Upper lobe of left lung (tissue), 6 donors: Measurements from ENCODE around the gene PAK4. TPM values are rescaled to one million over a fixed set of nuclear protein-coding genes. Genes with fewer than 3 reads are reported as not detected.
A peak's percentile ranks its signal among the peaks of the same experiment; 100 is the strongest.

Source experiments
- ATAC-seq, 2 donors: fragments of 200-7000 bp; cut with Tn5 transposase; one replicate each; pipeline ENCODE4 v1.9.1; 2022; ENCODE audit warnings: mild to moderate bottlenecking in 2 of 2, moderate library complexity in 2 of 2; ENCODE audit not compliant: low FRiP score in 2 of 2
- DNase-seq, 2 donors: peaks; one replicate each; pipeline ENCODE4 v3.0.0-alpha.2; 2019 to 2020
- H3K27ac ChIP-seq, 4 donors: fragments of 200-600 bp; sonication (generic); one replicate each; pipeline ENCODE4 v1.5.1; 2016 to 2019
- H3K27me3 ChIP-seq, 4 donors: fragments of 200-600 bp; sonication (generic); one replicate each; pipeline ENCODE4 v1.5.1; 2017 to 2019
- H3K36me3 ChIP-seq, 4 donors: fragments of 200-600 bp; sonication (generic); one replicate each; pipeline ENCODE4 v1.5.1; 2016 to 2019
- H3K4me1 ChIP-seq, 4 donors: fragments of 200-600 bp; sonication (generic); one replicate each; pipeline ENCODE4 v1.5.1; 2018 to 2019
- H3K4me3 ChIP-seq, 4 donors: fragments of 200-600 bp; sonication (generic); one replicate each; pipeline ENCODE4 v1.5.1; 2017 to 2019; ENCODE audit warnings: mild to moderate bottlenecking in 2 of 4, moderate library complexity in 1 of 4
- H3K9me3 ChIP-seq, 4 donors: fragments of 200-600 bp; sonication (generic); one replicate each; pipeline ENCODE4 v1.5.1; 2018 to 2019
- EP300 ChIP-seq, 4 donors: sonication (generic); formaldehyde crosslinking; IDR thresholded peaks; one replicate each; pipeline ENCODE4 v1.5.1; 2017; ENCODE audit warnings: antibody characterized with exemption in 4 of 4, control low read depth in 2 of 4
- POLR2A ChIP-seq, 4 donors: fragments of 450-650 bp; IDR thresholded peaks; one replicate each; pipeline ENCODE4 v1.5.1; 2016 to 2017; ENCODE audit warnings: antibody characterized with exemption in 4 of 4, mild to moderate bottlenecking in 2 of 4
- POLR2AphosphoS5 ChIP-seq, 2 donors: sonication (generic); formaldehyde crosslinking; IDR thresholded peaks; one replicate each; pipeline ENCODE4 v1.5.1; 2017; ENCODE audit warnings: antibody characterized with exemption in 2 of 2
- WGBS, 2 donors: methylation state at CpG; one replicate each; pipeline ENCODE4 v1.1.5; 2017 to 2018; 5-methylcytosine and 5-hydroxymethylcytosine counted together
- total RNA-seq, 6 donors: library from RNA; depleted of rRNA in 4 of 6; stranded (reverse); fragments of >200 nt in 4 of 6; gene quantifications; one replicate each; pipeline versions ENCODE4 v1.1.0 to v1.2.1, GENCODE V29; 2016 to 2021
- TF ChIP-seq, protein P1 (sequence below), 6 experiments: fragments of 450-650 bp in 4 of 6; fragments of 200-600 bp in 2 of 6; sonication (generic) in 2 of 6; IDR thresholded peaks; one replicate each; pipeline ENCODE4 v1.5.1; 2016 to 2019; ENCODE audit warnings: antibody characterized with exemption in 6 of 6
- donor health status: DM: no; HTN: no; CAD: no; lungs with moderate emphysema.
- donor health status: DM: no; HTN: yes; CAD: no; lungs with severe emphysema.

PAK4 gene
- total RNA-seq, 6 donors from 2014 or later: 23.4 to 88.2 (median 54.4) TPM

GRCh38 chr19:39148939-39149529, 23.4 kb downstream of the PAK4 start:
- TF ChIP-seq EP300 (IDR thresholded peaks at IDR 0.05) (no peak), POLR2AphosphoS5 (IDR thresholded peaks at IDR 0.05) (no peak), POLR2A (IDR thresholded peaks at IDR 0.05) (no peak)
- TF ChIP-seq, protein P1, sequence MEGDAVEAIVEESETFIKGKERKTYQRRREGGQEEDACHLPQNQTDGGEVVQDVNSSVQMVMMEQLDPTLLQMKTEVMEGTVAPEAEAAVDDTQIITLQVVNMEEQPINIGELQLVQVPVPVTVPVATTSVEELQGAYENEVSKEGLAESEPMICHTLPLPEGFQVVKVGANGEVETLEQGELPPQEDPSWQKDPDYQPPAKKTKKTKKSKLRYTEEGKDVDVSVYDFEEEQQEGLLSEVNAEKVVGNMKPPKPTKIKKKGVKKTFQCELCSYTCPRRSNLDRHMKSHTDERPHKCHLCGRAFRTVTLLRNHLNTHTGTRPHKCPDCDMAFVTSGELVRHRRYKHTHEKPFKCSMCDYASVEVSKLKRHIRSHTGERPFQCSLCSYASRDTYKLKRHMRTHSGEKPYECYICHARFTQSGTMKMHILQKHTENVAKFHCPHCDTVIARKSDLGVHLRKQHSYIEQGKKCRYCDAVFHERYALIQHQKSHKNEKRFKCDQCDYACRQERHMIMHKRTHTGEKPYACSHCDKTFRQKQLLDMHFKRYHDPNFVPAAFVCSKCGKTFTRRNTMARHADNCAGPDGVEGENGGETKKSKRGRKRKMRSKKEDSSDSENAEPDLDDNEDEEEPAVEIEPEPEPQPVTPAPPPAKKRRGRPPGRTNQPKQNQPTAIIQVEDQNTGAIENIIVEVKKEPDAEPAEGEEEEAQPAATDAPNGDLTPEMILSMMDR (IDR thresholded peaks at IDR 0.05): no peak
- no peak overlapping the region for H3K4me3 ChIP-seq
- peaks cover 0 to 3% (median 0%) of the 10 kb centered on the region in 4 donors for H3K36me3 ChIP-seq
- H3K9me3 ChIP-seq: no peaks in the 10 kb centered on the region
- DNase-seq (no peak), ATAC-seq (no peak)
- H3K27me3 ChIP-seq: no peaks in the 10 kb centered on the region
- peaks cover 27 to 48% (median 31%) of the 10 kb centered on the region in 4 donors for H3K4me1 ChIP-seq
- H3K27ac ChIP-seq: no peak overlapping the region
- 93 to 98% methylated on average over 10 of the region's 10 CpGs for WGBS, 2 donors

GRCh38 chr19:39150235-39150634, 24.6 kb downstream of the PAK4 start:
- H3K4me1 ChIP-seq: peaks cover 27 to 48% (median 31%) of the 10 kb centered on the region in 4 donors
- ATAC-seq: no peak
- 88 to 93% methylated on average over 8 of the region's 8 CpGs for WGBS, 2 donors

GRCh38 chr19:39150807-39151600, 25.4 kb downstream of the PAK4 start:
- TF ChIP-seq EP300 (IDR thresholded peaks at IDR 0.05): no peak
- TF ChIP-seq, protein P1 (IDR thresholded peaks at IDR 0.05): no peak
- 83 to 84% methylated on average over 21 to 26 of the region's 26 CpGs for WGBS, 2 donors
- ATAC-seq (peak in 1 of 2 donors; percentile 8), DNase-seq (no peak)
- H3K27ac ChIP-seq: peak overlapping the region in 2 of 4 donors; percentile 12 to 28
- no peak overlapping the region for H3K4me3 ChIP-seq
- H3K9me3 ChIP-seq: no peaks in the 10 kb centered on the region
- H3K4me1 ChIP-seq: peaks cover 27 to 48% (median 31%) of the 10 kb centered on the region in 4 donors
- no peaks in the 10 kb centered on the region for H3K27me3 ChIP-seq
- peaks cover 0 to 3% (median 0%) of the 10 kb centered on the region in 4 donors for H3K36me3 ChIP-seq

More at GRCh38 chr19:39150235-39150634, 24.6 kb downstream of the PAK4 start:
- Histone ChIP-seq H3K9me3 (no peaks in the 10 kb centered on the region), H3K27me3 (no peaks in the 10 kb centered on the region), H3K27ac (peak overlapping the region in 2 of 4 donors; percentile 10 to 42), H3K36me3 (peaks cover 0 to 3% (median 0%) of the 10 kb centered on the region in 4 donors), H3K4me3 (no peak overlapping the region)
- TF ChIP-seq POLR2A (IDR thresholded peaks at IDR 0.05): no peak
- no peak for TF ChIP-seq EP300 (IDR thresholded peaks at IDR 0.05)
- DNase-seq: no peak

- DNase-seq: no peak
- no peak for ATAC-seq
- H3K4me3 ChIP-seq: no peak overlapping the region
- H3K4me1 ChIP-seq: peaks cover 33 to 51% (median 35%) of the 10 kb centered on the region in 4 donors
- H3K27me3 ChIP-seq: no peaks in the 10 kb centered on the region
- TF ChIP-seq, protein P1 (IDR thresholded peaks at IDR 0.05): no peak
- TF ChIP-seq POLR2AphosphoS5 (IDR thresholded peaks at IDR 0.05): no peak
- TF ChIP-seq EP300 (IDR thresholded peaks at IDR 0.05): no peak
- peak overlapping the region in 1 of 4 donors; percentile 48 for H3K27ac ChIP-seq
- peaks cover 0 to 3% (median 0%) of the 10 kb centered on the region in 4 donors for H3K36me3 ChIP-seq
- no peaks in the 10 kb centered on the region for H3K9me3 ChIP-seq
- 95 to 96% methylated on average over 10 of the region's 10 CpGs for WGBS, 2 donors
Measured at GRCh38 chr19:39152066-39152465, 26.5 kb downstream of the PAK4 start.

- no peak overlapping the region for H3K4me3 ChIP-seq
- H3K27ac ChIP-seq: peak overlapping the region; percentile 2 to 65 (median 46)
- no peaks in the 10 kb centered on the region for H3K9me3 ChIP-seq
- H3K27me3 ChIP-seq: no peaks in the 10 kb centered on the region
- ATAC-seq (no peak), DNase-seq (no peak)
- H3K36me3 ChIP-seq: peaks cover 0 to 4% (median under 1%) of the 10 kb centered on the region in 4 donors
- 63 to 64% methylated on average over 13 of the region's 13 CpGs for WGBS, 2 donors
- H3K4me1 ChIP-seq: peaks cover 54 to 68% (median 55%) of the 10 kb centered on the region in 4 donors
- TF ChIP-seq, protein P1 (IDR thresholded peaks at IDR 0.05): peak in 1 of 6 experiments; percentile 15
- no peak for TF ChIP-seq EP300 (IDR thresholded peaks at IDR 0.05)
Measured at GRCh38 chr19:39154100-39154628, 28.6 kb downstream of the PAK4 start.
